ENCODE results near the gene MEIKIN.

Gene MEIKIN

DNA sequence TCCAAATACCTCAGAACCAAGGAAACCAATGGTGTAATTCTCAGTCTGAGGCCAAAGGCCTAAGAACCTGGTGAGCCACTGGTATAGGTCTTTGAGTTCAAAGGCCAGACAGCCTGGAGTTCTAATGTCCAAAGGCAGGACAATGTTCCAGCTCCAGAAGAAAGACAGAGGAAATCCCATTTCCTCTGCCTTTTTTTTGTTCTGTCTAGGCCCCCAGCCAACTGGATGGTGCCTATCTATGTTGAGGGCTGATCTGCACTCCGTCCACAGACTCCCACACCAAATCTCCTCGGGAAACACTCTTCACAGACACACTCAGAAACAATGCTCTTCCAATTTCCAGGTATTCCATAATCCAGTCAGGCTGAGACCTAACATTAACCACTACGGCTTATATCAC lies 178.8 kb downstream of the MEIKIN start:
- Histone ChIP-seq H3K27me3 (ENCODE audit: insufficient read depth, low read length, poor library complexity) (no peaks in the 10 kb centered on the region), H2AFZ (ENCODE audit: low read depth, low read length) (no peak overlapping the region), H3K9ac (ENCODE audit: low read depth, low read length) (no peak overlapping the region), H3K4me3 (ENCODE audit: low read depth in 1 of 2, low read length in 2 of 2) (no peak overlapping the region), H3K4me2 (ENCODE audit: insufficient read depth, low read length) (no peak overlapping the region), H3K79me2 (ENCODE audit: insufficient read depth, low read length) (peaks cover 98% of the 10 kb centered on the region), H4K20me1 (ENCODE audit: insufficient read depth, low read length) (peaks cover 52% of the 10 kb centered on the region), H3K27ac (ENCODE audit: low read length) (no peak overlapping the region), H3K36me3 (ENCODE audit: insufficient read depth, low read length) (peaks cover 17% of the 10 kb centered on the region), H3K4me1 (ENCODE audit: insufficient read depth, low read length) (no peaks in the 10 kb centered on the region; the same call in 1 of the 2 replicates), H3K9me3 (ENCODE audit: insufficient read depth, low read length, severe bottlenecking) (no peaks in the 10 kb centered on the region)
- DNase-seq = no peak
- ATAC-seq (ENCODE audit: insufficient read depth, low read depth) = no peak
- TF ChIP-seq EZH2 (IDR thresholded peaks at IDR 0.05; ENCODE audit: borderline replicate concordance, low read depth, low read length, severe bottlenecking) = no peak
- TF ChIP-seq, protein P1, sequence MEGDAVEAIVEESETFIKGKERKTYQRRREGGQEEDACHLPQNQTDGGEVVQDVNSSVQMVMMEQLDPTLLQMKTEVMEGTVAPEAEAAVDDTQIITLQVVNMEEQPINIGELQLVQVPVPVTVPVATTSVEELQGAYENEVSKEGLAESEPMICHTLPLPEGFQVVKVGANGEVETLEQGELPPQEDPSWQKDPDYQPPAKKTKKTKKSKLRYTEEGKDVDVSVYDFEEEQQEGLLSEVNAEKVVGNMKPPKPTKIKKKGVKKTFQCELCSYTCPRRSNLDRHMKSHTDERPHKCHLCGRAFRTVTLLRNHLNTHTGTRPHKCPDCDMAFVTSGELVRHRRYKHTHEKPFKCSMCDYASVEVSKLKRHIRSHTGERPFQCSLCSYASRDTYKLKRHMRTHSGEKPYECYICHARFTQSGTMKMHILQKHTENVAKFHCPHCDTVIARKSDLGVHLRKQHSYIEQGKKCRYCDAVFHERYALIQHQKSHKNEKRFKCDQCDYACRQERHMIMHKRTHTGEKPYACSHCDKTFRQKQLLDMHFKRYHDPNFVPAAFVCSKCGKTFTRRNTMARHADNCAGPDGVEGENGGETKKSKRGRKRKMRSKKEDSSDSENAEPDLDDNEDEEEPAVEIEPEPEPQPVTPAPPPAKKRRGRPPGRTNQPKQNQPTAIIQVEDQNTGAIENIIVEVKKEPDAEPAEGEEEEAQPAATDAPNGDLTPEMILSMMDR (IDR thresholded peaks at IDR 0.05; ENCODE audit: borderline replicate concordance, extremely low read depth, low read length, poor library complexity, severe bottlenecking) = no peak

DNA sequence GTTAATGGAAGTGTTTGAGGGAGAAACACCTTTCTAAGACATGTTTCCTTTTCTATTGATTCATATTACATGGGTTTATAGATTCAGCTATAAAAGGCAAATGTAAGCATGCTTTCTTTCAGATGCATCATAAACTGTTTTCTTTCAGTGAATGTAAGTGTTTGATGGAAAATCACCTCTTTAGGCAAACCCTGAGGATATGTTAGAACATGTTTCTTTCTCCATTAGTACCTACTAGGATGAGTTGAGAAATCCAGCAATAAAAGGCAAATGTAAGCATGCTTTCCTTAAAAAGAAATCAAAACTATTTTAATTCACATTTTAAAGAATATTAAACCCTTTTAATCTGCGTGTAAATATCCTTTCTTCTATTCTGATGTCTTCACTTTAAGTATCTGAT lies 180.2 kb downstream of the MEIKIN start:
- Histone ChIP-seq H4K20me1 (ENCODE audit: insufficient read depth, low read length) (peaks cover 51% of the 10 kb centered on the region), H3K4me2 (ENCODE audit: insufficient read depth, low read length) (no peak overlapping the region), H3K79me2 (ENCODE audit: insufficient read depth, low read length) (peaks cover 98% of the 10 kb centered on the region), H3K4me3 (ENCODE audit: low read depth in 1 of 2, low read length in 2 of 2) (no peak overlapping the region), H3K9ac (ENCODE audit: low read depth, low read length) (no peak overlapping the region), H3K27ac (ENCODE audit: low read length) (no peak overlapping the region), H3K36me3 (ENCODE audit: insufficient read depth, low read length) (peaks cover 17% of the 10 kb centered on the region), H3K4me1 (ENCODE audit: insufficient read depth, low read length) (no peaks in the 10 kb centered on the region; the same call in 1 of the 2 replicates), H2AFZ (ENCODE audit: low read depth, low read length) (no peak overlapping the region), H3K27me3 (ENCODE audit: insufficient read depth, low read length, poor library complexity) (no peaks in the 10 kb centered on the region), H3K9me3 (ENCODE audit: insufficient read depth, low read length, severe bottlenecking) (no peaks in the 10 kb centered on the region)
- no peak for DNase-seq
- TF ChIP-seq, protein P1 (IDR thresholded peaks at IDR 0.05; ENCODE audit: borderline replicate concordance, extremely low read depth, low read length, poor library complexity, severe bottlenecking) = no peak
- TF ChIP-seq EZH2 (IDR thresholded peaks at IDR 0.05; ENCODE audit: borderline replicate concordance, low read depth, low read length, severe bottlenecking) = no peak
- no peak for ATAC-seq (ENCODE audit: insufficient read depth, low read depth)

DNA sequence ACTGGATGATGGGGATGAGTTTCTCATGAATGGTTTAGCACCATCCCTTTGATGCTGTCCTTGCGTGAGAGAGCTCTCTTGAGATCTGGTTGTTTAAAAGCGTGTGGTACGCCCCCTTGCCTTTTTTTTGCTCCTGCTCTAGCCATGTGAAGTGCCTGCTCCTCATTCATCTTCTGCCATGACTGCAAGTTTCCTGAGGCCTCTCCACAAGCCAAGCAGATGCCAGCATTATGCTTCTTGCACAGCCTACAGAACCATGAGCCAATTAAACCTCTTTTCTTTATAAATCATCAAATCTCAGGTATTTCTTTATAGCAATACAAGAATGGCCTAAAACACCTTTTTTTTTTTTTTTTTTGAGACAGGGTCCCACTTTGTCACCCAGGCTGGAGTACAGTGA lies 181.5 kb downstream of the MEIKIN start:
- Histone ChIP-seq H3K4me3 (ENCODE audit: low read depth in 1 of 2, low read length in 2 of 2) (no peak overlapping the region), H3K4me2 (ENCODE audit: insufficient read depth, low read length) (no peak overlapping the region), H3K4me1 (ENCODE audit: insufficient read depth, low read length) (0 out of 2 replicates have a peak, but pooled peaks cover 2% of the 10 kb centered on the region), H3K27ac (ENCODE audit: low read length) (no peak overlapping the region), H2AFZ (ENCODE audit: low read depth, low read length) (no peak overlapping the region), H4K20me1 (ENCODE audit: insufficient read depth, low read length) (peaks cover 54% of the 10 kb centered on the region), H3K36me3 (ENCODE audit: insufficient read depth, low read length) (peaks cover 17% of the 10 kb centered on the region), H3K79me2 (ENCODE audit: insufficient read depth, low read length) (peaks cover 98% of the 10 kb centered on the region), H3K9ac (ENCODE audit: low read depth, low read length) (no peak overlapping the region), H3K27me3 (ENCODE audit: insufficient read depth, low read length, poor library complexity) (no peaks in the 10 kb centered on the region), H3K9me3 (ENCODE audit: insufficient read depth, low read length, severe bottlenecking) (no peaks in the 10 kb centered on the region)
- no peak for DNase-seq
- ATAC-seq (ENCODE audit: insufficient read depth, low read depth) = no peak
- TF ChIP-seq, protein P1 (IDR thresholded peaks at IDR 0.05; ENCODE audit: borderline replicate concordance, extremely low read depth, low read length, poor library complexity, severe bottlenecking) = no peak
- TF ChIP-seq EZH2 (IDR thresholded peaks at IDR 0.05; ENCODE audit: borderline replicate concordance, low read depth, low read length, severe bottlenecking) = no peak

DNA sequence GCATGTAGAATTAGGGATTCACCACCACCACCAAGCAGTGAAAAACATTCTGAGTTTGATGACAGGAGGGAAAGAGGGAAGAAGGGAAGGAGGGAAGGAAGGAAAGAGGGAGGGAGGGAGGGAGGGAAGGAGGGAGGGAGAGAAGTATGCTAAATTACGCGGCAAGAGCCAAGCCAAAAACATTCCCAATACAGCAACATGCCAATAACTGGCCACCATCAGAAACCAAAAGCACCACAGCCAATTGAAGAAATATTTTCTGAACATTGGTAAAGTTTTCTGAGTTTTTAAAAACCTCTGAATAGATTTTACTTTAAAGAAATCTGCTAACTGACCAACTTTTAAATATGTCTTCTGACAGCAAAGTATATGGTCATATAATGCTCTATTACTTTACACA lies 184.7 kb downstream of the MEIKIN start:
- TF ChIP-seq, protein P1 (IDR thresholded peaks at IDR 0.05; ENCODE audit: borderline replicate concordance, extremely low read depth, low read length, poor library complexity, severe bottlenecking) = no peak
- TF ChIP-seq EZH2 (IDR thresholded peaks at IDR 0.05; ENCODE audit: borderline replicate concordance, low read depth, low read length, severe bottlenecking) = no peak
- Histone ChIP-seq H3K9ac (ENCODE audit: low read depth, low read length) (no peak overlapping the region), H4K20me1 (ENCODE audit: insufficient read depth, low read length) (peaks cover 68% of the 10 kb centered on the region), H3K27ac (ENCODE audit: low read length) (no peak overlapping the region), H3K4me2 (ENCODE audit: insufficient read depth, low read length) (no peak overlapping the region), H3K36me3 (ENCODE audit: insufficient read depth, low read length) (peaks cover 13% of the 10 kb centered on the region), H3K79me2 (ENCODE audit: insufficient read depth, low read length) (peaks cover 100% of the 10 kb centered on the region), H3K4me1 (ENCODE audit: insufficient read depth, low read length) (peaks cover 25% of the 10 kb centered on the region), H3K9me3 (ENCODE audit: insufficient read depth, low read length, severe bottlenecking) (no peaks in the 10 kb centered on the region), H3K4me3 (ENCODE audit: low read depth in 1 of 2, low read length in 2 of 2) (no peak overlapping the region), H3K27me3 (ENCODE audit: insufficient read depth, low read length, poor library complexity) (no peaks in the 10 kb centered on the region), H2AFZ (ENCODE audit: low read depth, low read length) (no peak overlapping the region)
- DNase-seq = no peak
- ATAC-seq (ENCODE audit: insufficient read depth, low read depth) = no peak

Data from DND-41 (cell line).